Sigmoid colon (tissue), 7 donors: ENCODE measurements around the gene NADSYN1. TPM values are rescaled to one million over a fixed set of nuclear protein-coding genes. Genes with fewer than 3 reads are reported as not detected.

Source experiments
- DNase-seq: peaks from one replicate; pipeline ENCODE4 v3.0.0-alpha.2; 2019
- H3K27ac ChIP-seq, 4 donors: fragments of 200-600 bp; sonication (generic); one replicate each; pipeline ENCODE4 v1.5.1; 2016 to 2019; ENCODE audit warnings: mild to moderate bottlenecking in 1 of 4
- H3K27me3 ChIP-seq, 3 donors: fragments of 200-600 bp; sonication (generic); one replicate each; pipeline ENCODE4 v1.5.1; 2019; ENCODE audit warnings: mild to moderate bottlenecking in 1 of 3
- H3K36me3 ChIP-seq, 4 donors: fragments of 200-600 bp; sonication (generic); one replicate each; pipeline ENCODE4 v1.5.1; 2016 to 2019
- H3K4me1 ChIP-seq, 4 donors: fragments of 200-600 bp; sonication (generic); one replicate each; pipeline ENCODE4 v1.5.1; 2017 to 2019
- H3K4me3 ChIP-seq, 4 donors: fragments of 200-600 bp; sonication (generic); one replicate each; pipeline ENCODE4 v1.5.1; 2017 to 2019; ENCODE audit warnings: mild to moderate bottlenecking in 2 of 4, moderate library complexity in 1 of 4
- H3K9me3 ChIP-seq, 4 donors: fragments of 200-600 bp in 3 of 4; sonication (generic) in 3 of 4; one replicate each; pipeline versions ENCODE4 v1.5.1 to v1.6.1; 2013 to 2019
- EP300 ChIP-seq, 4 donors: sonication (generic); formaldehyde crosslinking; IDR thresholded peaks; one replicate each; pipeline ENCODE4 v1.6.1; 2017; ENCODE audit warnings: antibody characterized with exemption in 4 of 4
- POLR2A ChIP-seq, 2 donors: fragments of 450-650 bp; IDR thresholded peaks; one replicate each; pipeline ENCODE4 v1.6.1; 2016; ENCODE audit warnings: antibody characterized with exemption in 2 of 2, mild to moderate bottlenecking in 2 of 2, moderate library complexity in 2 of 2
- POLR2AphosphoS5 ChIP-seq, 4 donors: sonication (generic); formaldehyde crosslinking; IDR thresholded peaks; one replicate each; pipeline ENCODE4 v1.6.1; 2017; ENCODE audit warnings: antibody characterized with exemption in 4 of 4
- WGBS, 2 donors: extraction: QIAGEN DNeasy Blood & Tissue Kit; methylation state at CpG; one replicate each; pipeline ENCODE4 v1.1.7; 2013; 5-methylcytosine and 5-hydroxymethylcytosine counted together
- intact Hi-C: fragments of 100-400 bp; cut with DNase I; formaldehyde crosslinking; loops from one replicate; pipeline ENCODE4 v1.15.1; 2023
- polyA plus RNA-seq, 3 donors: library from polyadenylated mRNA; stranded (reverse); fragments of 200-250 nt; gene quantifications; one replicate each; pipeline ENCODE4 v1.2.3, GENCODE V29; 2013
- total RNA-seq, 4 donors: library from RNA; depleted of rRNA; stranded (reverse); fragments of >200 nt; gene quantifications; one replicate each; pipeline ENCODE4 v1.1.0, GENCODE V29; 2016
- TF ChIP-seq, protein P1 (sequence below), 4 experiments: fragments of 450-650 bp in 3 of 4; fragments of 200-600 bp in 1 of 4; IDR thresholded peaks; one replicate each; pipeline ENCODE4 v1.5.1; 2016 to 2019; ENCODE audit warnings: antibody characterized with exemption in 4 of 4, mild to moderate bottlenecking in 3 of 4, moderate library complexity in 2 of 4
- donor health status: healthy with polysubstance abuse.
- donor health status: Bipolar disorder and iron deficiency.
- donor health status: healthy.

The NADSYN1 gene
- total and polyA plus RNA-seq, 7 donors = 24.6 to 136 (median 42.5) TPM

DNA sequence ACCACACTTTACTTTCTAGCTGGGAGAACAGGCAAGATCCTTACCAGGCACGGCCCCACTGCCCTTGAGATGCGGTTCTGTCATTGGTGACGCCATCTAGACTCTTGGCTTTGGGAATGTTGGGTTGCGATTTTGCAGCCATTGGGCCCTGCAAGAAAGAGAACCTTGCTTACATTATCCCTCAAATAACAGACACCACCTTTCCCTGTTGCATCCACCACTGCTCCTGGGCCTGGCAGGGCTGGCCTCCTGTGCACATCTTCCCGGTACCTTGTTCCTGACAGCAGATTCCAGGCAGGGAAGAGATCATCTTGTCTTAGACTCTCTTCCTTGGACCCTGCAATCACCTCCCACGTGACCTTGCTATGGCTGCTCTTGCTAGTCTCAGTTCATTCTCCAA is 8.2 kb upstream of the NADSYN1 start:
- Histone ChIP-seq H3K9me3 (no peaks in the 10 kb centered on the region), H3K4me1 (peaks cover 0 to 25% (median 22%) of the 10 kb centered on the region in 4 donors), H3K36me3 (peaks cover 0 to 25% (median 0%) of the 10 kb centered on the region in 4 donors), H3K27me3 (no peaks in the 10 kb centered on the region), H3K4me3 (no peak overlapping the region), H3K27ac (no peak overlapping the region)
- WGBS, 2 donors = 97 to 98% methylated on average over 6 of the region's 6 CpGs
- DNase-seq = peak; percentile 17
- TF ChIP-seq EP300 (IDR thresholded peaks at IDR 0.05) (no peak), POLR2AphosphoS5 (IDR thresholded peaks at IDR 0.05) (no peak), POLR2A (IDR thresholded peaks at IDR 0.05) (no peak)
- TF ChIP-seq, protein P1, sequence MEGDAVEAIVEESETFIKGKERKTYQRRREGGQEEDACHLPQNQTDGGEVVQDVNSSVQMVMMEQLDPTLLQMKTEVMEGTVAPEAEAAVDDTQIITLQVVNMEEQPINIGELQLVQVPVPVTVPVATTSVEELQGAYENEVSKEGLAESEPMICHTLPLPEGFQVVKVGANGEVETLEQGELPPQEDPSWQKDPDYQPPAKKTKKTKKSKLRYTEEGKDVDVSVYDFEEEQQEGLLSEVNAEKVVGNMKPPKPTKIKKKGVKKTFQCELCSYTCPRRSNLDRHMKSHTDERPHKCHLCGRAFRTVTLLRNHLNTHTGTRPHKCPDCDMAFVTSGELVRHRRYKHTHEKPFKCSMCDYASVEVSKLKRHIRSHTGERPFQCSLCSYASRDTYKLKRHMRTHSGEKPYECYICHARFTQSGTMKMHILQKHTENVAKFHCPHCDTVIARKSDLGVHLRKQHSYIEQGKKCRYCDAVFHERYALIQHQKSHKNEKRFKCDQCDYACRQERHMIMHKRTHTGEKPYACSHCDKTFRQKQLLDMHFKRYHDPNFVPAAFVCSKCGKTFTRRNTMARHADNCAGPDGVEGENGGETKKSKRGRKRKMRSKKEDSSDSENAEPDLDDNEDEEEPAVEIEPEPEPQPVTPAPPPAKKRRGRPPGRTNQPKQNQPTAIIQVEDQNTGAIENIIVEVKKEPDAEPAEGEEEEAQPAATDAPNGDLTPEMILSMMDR (IDR thresholded peaks at IDR 0.05) = no peak
- intact Hi-C loops = loop anchor here (5.0 kb wide), 1 partner anchor 1173 kb away; the partner anchor contains the start of gene PPFIA1

DNA sequence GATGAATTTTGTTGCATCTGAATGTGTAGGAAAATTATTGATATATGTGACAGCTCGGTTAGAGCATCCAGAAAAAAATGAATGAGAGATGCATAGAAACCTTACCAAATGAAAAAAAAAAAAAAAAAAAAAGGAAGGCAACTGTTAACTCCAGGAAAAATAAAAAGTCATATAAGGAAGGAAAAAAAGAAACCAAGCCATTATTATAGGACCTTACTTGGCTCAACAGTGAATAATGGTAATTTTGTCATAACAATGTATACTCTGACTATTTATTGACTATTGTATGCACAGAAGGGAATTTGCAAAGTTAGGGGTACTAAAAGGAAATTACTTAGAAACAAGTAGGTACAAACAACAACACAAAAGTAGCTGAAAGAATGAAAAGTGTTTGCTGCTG is 6.9 kb upstream of the NADSYN1 start:
- Histone ChIP-seq H3K27ac (no peak overlapping the region), H3K36me3 (peaks cover 0 to 17% (median 0%) of the 10 kb centered on the region in 4 donors), H3K27me3 (no peaks in the 10 kb centered on the region), H3K4me3 (no peak overlapping the region), H3K9me3 (no peaks in the 10 kb centered on the region), H3K4me1 (peaks cover 0 to 28% (median 22%) of the 10 kb centered on the region in 4 donors)
- 96 to 99% methylated on average over 1 of the region's 1 CpG for WGBS, 2 donors
- TF ChIP-seq POLR2AphosphoS5 (IDR thresholded peaks at IDR 0.05) (no peak), EP300 (IDR thresholded peaks at IDR 0.05) (no peak), POLR2A (IDR thresholded peaks at IDR 0.05) (no peak)
- TF ChIP-seq, protein P1 (IDR thresholded peaks at IDR 0.05) = no peak
- intact Hi-C loops = loop anchor here (5.0 kb wide), 1 partner anchor 1174 kb away; the partner anchor contains the start of gene PPFIA1
- no peak for DNase-seq

DNA sequence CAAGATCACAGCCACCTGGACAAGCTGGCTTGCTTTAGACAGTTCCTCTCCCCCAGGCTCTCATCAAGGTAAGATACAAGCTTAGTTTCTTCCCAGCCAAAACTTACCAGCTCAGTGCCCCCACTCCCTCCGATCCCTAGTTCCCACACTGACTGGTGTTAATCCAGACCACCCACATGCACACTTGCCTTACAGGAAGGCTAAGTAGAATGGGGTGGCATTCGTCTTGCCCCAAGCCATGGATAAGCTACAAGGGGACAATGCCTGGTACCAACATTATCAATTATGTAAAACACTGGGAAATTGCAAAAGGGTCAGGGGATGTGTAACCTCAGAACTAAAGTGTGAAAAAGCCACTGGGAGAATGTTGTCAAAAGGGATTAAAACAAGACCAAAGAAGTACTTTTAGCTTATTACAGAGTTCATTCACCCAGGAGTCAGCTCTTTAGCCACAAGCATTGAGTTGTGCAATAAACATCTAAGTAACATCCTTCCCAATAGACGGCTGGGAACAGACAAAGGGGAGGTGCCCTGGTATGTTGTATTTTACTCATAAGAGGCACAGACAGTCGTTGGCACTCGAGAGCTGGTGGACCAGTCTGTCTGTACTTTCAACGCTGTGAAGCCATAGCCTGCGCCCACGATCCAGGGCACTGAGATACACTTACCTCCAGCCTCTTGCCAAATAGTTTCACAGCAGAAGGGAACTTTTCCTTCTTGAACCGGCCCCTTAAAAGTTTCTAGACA is 5.9 kb upstream of the NADSYN1 start:
- TF ChIP-seq POLR2AphosphoS5 (IDR thresholded peaks at IDR 0.05) (peak in 1 of 4 donors; percentile 5), POLR2A (IDR thresholded peaks at IDR 0.05) (no peak), EP300 (IDR thresholded peaks at IDR 0.05) (no peak)
- TF ChIP-seq, protein P1 (IDR thresholded peaks at IDR 0.05) = no peak
- peak; percentile 73 for DNase-seq
- WGBS, 2 donors = 33 to 57% methylated on average over 9 of the region's 9 CpGs

DNA sequence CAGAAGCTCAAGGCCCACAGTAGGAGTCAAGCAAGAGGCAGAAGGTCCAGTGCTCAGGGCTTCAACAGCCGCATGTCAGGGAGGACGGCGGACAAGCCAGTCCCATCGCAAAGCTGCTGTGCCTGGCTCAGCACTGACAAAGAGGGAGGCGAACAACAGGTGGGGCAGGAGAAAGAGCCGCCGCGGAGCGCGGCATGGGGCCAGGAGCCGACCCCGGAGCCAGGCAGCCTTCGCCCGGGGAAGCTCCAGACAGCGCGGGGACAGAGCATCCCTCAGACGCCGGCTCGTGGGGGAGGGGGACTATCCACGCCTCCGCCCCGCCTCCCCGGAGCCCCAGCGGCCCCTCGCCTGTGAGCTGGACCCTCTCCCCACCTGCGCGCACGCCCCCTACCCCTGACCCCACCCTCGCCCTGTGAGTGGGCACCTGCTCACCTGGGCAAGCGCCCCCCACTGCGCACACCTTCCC is 5.2 kb upstream of the NADSYN1 start:
- TF ChIP-seq POLR2A (IDR thresholded peaks at IDR 0.05) (no peak), EP300 (IDR thresholded peaks at IDR 0.05) (no peak), POLR2AphosphoS5 (IDR thresholded peaks at IDR 0.05) (no peak)
- TF ChIP-seq, protein P1 (IDR thresholded peaks at IDR 0.05) = no peak

More for the DNA sequence above, 5.9 kb upstream of the NADSYN1 start:
- peak overlapping the region in 2 of 4 donors; percentile 75 to 80 for H3K4me3 ChIP-seq
- H3K27me3 ChIP-seq = no peaks in the 10 kb centered on the region
- intact Hi-C loops = loop anchor here (5.0 kb wide), 1 partner anchor 1175 kb away; the partner anchor contains the start of gene PPFIA1
- peaks cover 0 to 14% (median 0%) of the 10 kb centered on the region in 4 donors for H3K36me3 ChIP-seq
- peaks cover 0 to 32% (median 24%) of the 10 kb centered on the region in 4 donors for H3K4me1 ChIP-seq
- no peaks in the 10 kb centered on the region for H3K9me3 ChIP-seq
- peak overlapping the region; percentile 66 to 78 (median 74) for H3K27ac ChIP-seq

More for the DNA sequence above, 5.2 kb upstream of the NADSYN1 start:
- H3K36me3 ChIP-seq = peaks cover 0 to 13% (median 0%) of the 10 kb centered on the region in 4 donors
- 1 to 3% methylated on average over 31 of the region's 31 CpGs for WGBS, 2 donors
- peak overlapping the region; percentile 66 to 78 (median 74) for H3K27ac ChIP-seq
- no peaks in the 10 kb centered on the region for H3K27me3 ChIP-seq
- intact Hi-C loops = loop anchor here (5.0 kb wide), 1 partner anchor 1176 kb away; the partner anchor contains the start of gene PPFIA1
- peaks cover 0 to 36% (median 27%) of the 10 kb centered on the region in 4 donors for H3K4me1 ChIP-seq
- peak overlapping the region; percentile 63 to 81 (median 78) for H3K4me3 ChIP-seq
- no peaks in the 10 kb centered on the region for H3K9me3 ChIP-seq
- no peak for DNase-seq
